ENCODE results near the gene PHLPP1.
A peak's percentile ranks its signal among the peaks of the same experiment; 100 is the strongest.

The PHLPP1 gene

GRCh38 chr18:63025251-63026090 lies 310.1 kb downstream of the PHLPP1 start:
- DNase-seq, result peak in 1 of 2 experiments; percentile 22

GRCh38 chr18:63028380-63028779 lies 313.0 kb downstream of the PHLPP1 start:
- DNase-seq, result no peak
